ENCODE results near the gene PPP2R5E. TPM values are rescaled to one million over a fixed set of nuclear protein-coding genes. Genes with fewer than 3 reads are reported as not detected.

Gene PPP2R5E
- total RNA-seq, 1 experiment from 2014 or later, result 45.0 TPM

DNA sequence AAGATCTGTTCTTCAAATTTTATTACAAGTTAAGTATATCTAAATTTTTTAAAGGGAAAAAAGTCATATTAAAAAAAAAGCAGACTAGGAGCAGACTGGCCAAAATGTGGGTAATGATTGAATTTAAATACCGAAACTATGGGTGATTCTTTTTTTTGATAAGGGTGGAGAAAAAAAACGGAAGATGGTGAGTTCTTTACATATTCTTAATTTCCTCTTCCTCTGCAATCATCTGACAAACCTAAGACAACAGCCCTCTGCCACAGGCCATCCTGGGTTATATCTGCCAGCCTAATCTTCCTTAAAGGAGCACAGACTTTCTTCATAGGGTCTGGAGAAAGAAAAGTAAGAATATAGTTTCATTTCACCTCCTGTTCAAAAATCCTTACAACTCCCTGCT is 108.0 kb downstream of the PPP2R5E start:
- H3K9me2 ChIP-seq (ENCODE audit: insufficient read depth), result no peaks in the 10 kb centered on the region
- ChIA-PET CTCF (no interaction called here), RAD21 (ENCODE audit: low non-redundant PET in 1 of 2, low total read pairs in 2 of 2, uncharacterized antibody in 2 of 2, unreplicated experiment in 2 of 2) (no interaction called here), POLR2A (no interaction called here)
- H3K27me3 ChIP-seq (ENCODE audit: insufficient read depth, low read length), result no peaks in the 10 kb centered on the region
- H4K20me1 ChIP-seq (ENCODE audit: insufficient read depth), result peaks cover 8% of the 10 kb centered on the region; the same call in 1 of the 2 replicates
- H3K9ac ChIP-seq (ENCODE audit: low read length), result no peak overlapping the region
- intact Hi-C loops (cut with micrococcal nuclease), result no loop called here
- ATAC-seq (no peak), DNase-seq (ENCODE audit: low read depth, low spot score) (no peak)
- no TSS peak for BruUV-seq (replicated peaks)
- peaks cover 69% of the 10 kb centered on the region for H3K79me2 ChIP-seq (ENCODE audit: insufficient read depth, low read length)
- no peak overlapping the region for H3K4me3 ChIP-seq (replicated peaks in 1 of 2; ENCODE audit: low read depth in 1 of 2, low read length in 2 of 2)
- no peaks in the 10 kb centered on the region for H3K9me3 ChIP-seq (ENCODE audit: control insufficient read depth in 1 of 2, insufficient read depth in 1 of 2, low read depth in 1 of 2, low read length in 2 of 2)
- TF ChIP-seq CEBPB (IDR thresholded peaks at IDR 0.05; ENCODE audit: low read depth), result no peak
- TF ChIP-seq, protein P1, sequence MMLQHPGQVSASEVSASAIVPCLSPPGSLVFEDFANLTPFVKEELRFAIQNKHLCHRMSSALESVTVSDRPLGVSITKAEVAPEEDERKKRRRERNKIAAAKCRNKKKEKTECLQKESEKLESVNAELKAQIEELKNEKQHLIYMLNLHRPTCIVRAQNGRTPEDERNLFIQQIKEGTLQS (IDR thresholded peaks at IDR 0.05), result no peak
- H3K4me2 ChIP-seq (ENCODE audit: low read length), result no peak overlapping the region
- no peaks in the 10 kb centered on the region for H3K36me3 ChIP-seq (ENCODE audit: control insufficient read depth in 1 of 2, insufficient read depth in 2 of 2, low read length in 2 of 2)
- H3K27ac ChIP-seq (ENCODE audit: low read depth, low read length), result no peak overlapping the region
- H2AFZ ChIP-seq (ENCODE audit: low read depth, low read length, poor library complexity, severe bottlenecking), result no peak overlapping the region
- H3K4me1 ChIP-seq (ENCODE audit: control insufficient read depth in 1 of 2, insufficient read depth in 2 of 2, low read length in 2 of 2), result peaks cover 12 to 15% of the 10 kb centered on the region in 2 experiments

DNA sequence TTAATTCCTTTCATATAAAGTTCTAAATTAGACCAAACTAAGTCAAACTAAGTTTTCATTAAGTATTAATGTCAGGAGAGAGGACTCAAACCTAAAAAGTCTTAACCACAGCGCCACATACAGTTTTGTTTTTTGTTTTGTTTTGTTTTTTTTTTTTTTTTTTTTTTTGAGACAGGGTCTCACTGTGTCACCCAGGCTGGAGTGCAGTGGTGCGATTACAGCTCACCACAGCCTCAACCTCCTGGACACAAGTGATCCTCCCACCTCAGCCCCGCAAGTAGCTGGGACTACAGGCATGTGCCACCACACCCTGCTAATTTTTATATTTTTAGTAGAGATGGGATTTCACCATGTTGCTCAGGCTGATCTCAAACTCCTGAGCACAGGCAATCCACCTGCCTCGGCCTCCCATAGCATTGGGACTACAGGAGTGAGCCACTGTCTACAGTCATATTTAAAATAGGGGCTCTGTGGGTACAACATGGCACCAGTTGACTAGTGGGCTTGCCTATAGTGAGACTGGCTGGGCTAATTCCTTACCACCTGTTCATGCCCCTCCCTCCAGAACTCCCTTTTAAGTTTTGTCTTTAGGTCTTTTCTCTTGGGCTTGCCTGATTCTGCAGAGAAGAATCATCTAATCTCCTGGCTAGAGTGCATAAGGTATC is 110.2 kb downstream of the PPP2R5E start:
- Histone ChIP-seq H3K9me2 (ENCODE audit: insufficient read depth) (no peaks in the 10 kb centered on the region), H3K9ac (ENCODE audit: low read length) (no peak overlapping the region), H3K36me3 (ENCODE audit: control insufficient read depth in 1 of 2, insufficient read depth in 2 of 2, low read length in 2 of 2) (no peaks in the 10 kb centered on the region), H3K79me2 (ENCODE audit: insufficient read depth, low read length) (peaks cover 73% of the 10 kb centered on the region), H3K27ac (ENCODE audit: low read depth, low read length) (no peak overlapping the region), H3K4me3 (replicated peaks in 1 of 2; ENCODE audit: low read depth in 1 of 2, low read length in 2 of 2) (no peak overlapping the region), H3K27me3 (ENCODE audit: insufficient read depth, low read length) (no peaks in the 10 kb centered on the region), H3K4me2 (ENCODE audit: low read length) (no peak overlapping the region), H2AFZ (ENCODE audit: low read depth, low read length, poor library complexity, severe bottlenecking) (no peak overlapping the region), H4K20me1 (ENCODE audit: insufficient read depth) (peaks cover 8% of the 10 kb centered on the region; the same call in 1 of the 2 replicates), H3K9me3 (ENCODE audit: control insufficient read depth in 1 of 2, insufficient read depth in 1 of 2, low read depth in 1 of 2, low read length in 2 of 2) (no peaks in the 10 kb centered on the region), H3K4me1 (ENCODE audit: control insufficient read depth in 1 of 2, insufficient read depth in 2 of 2, low read length in 2 of 2) (peaks cover 5 to 6% of the 10 kb centered on the region in 2 experiments)
- no peak for DNase-seq (ENCODE audit: low read depth, low spot score)
- ATAC-seq, result no peak
- POLR2A ChIA-PET, result no interaction called here
- BruUV-seq (replicated peaks), result no TSS peak
- RAD21 ChIA-PET (ENCODE audit: low non-redundant PET in 1 of 2, low total read pairs in 2 of 2, uncharacterized antibody in 2 of 2, unreplicated experiment in 2 of 2), result no interaction called here
- intact Hi-C loops (cut with micrococcal nuclease), result no loop called here
- no peak for TF ChIP-seq SRF (IDR thresholded peaks at IDR 0.05; ENCODE audit: low read depth)
- TF ChIP-seq, protein P2, sequence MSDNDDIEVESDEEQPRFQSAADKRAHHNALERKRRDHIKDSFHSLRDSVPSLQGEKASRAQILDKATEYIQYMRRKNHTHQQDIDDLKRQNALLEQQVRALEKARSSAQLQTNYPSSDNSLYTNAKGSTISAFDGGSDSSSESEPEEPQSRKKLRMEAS (IDR thresholded peaks at IDR 0.05), result no peak
- CTCF ChIA-PET, result interaction anchor here (1.3 kb wide), 1 partner anchor 26 kb away, joined by 3 read pairs; no protein-coding TSS in a partner anchor
